Left kidney (tissue), 2 donors: ENCODE results near the gene CACNA1A. TPM values are rescaled to one million over a fixed set of nuclear protein-coding genes. Genes with fewer than 3 reads are reported as not detected.
"Not testable (repeated sequence)": the region's sequence is repeated elsewhere in the genome, so short reads cannot be mapped to it uniquely, and the experiment has no call there.

Source experiments
- DNase-seq: peaks from one replicate; pipeline ENCODE4 v3.0.0-alpha.2; 2013
- polyA plus RNA-seq: library from polyadenylated mRNA; unstranded; fragments of 120-200 nt; gene quantifications from one replicate; pipeline ENCODE4 v1.2.1, GENCODE V29; 2013; ENCODE audit not compliant: insufficient read length

Gene CACNA1A
- polyA plus RNA-seq, 1 donor: 2.9 TPM

GRCh38 chr19:13363954-13364353, 142.3 kb downstream of the CACNA1A start:
- no peak for DNase-seq

- DNase-seq: no peak
Observed at GRCh38 chr19:13363245-13363644, 143.0 kb downstream of the CACNA1A start.

DNA sequence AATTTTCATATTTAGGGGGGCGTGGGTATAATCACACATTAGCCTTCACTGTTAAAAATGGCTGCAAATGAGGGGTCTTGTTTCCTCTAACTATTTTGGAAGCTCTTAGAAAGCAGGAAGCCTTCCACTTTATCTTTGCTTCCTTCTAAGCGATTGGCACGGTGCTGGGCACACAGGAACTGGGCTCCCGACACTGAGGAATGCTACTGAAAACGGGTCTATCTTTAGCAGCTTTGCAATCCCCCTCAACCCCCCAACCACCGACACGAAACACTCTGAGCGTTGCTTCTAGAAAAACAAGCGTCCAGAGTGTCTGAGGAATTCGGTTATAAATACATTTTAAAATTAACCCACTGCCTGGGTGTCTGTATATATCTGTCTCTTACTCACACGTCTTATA, 143.6 kb downstream of the CACNA1A start:
- no peak for DNase-seq

GRCh38 chr19:13361726-13362125, 144.6 kb downstream of the CACNA1A start:
- not testable (repeated sequence) for DNase-seq

GRCh38 chr19:13356686-13357280, 149.5 kb downstream of the CACNA1A start:
- DNase-seq: no peak

GRCh38 chr19:13356185-13356584, 150.1 kb downstream of the CACNA1A start:
- no peak for DNase-seq

DNA sequence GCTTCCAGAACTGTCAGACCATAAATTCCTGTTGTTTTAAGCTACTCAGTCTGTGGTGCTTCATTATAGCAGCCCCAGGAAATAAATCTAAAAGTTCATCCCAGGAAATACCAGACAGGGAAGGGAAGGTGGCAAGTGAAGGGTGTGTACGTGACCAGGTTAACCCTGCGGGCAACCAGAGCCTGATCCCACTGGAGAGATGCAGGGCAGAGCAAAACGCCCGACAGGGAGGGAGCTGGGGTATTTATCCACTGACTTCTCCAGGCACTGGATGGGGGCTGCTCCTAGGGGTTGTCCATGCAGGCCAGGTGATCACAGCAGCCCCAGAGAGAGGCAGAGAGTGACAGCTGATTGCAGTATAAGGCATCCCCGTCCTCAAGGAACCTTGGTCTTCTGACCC, 150.9 kb downstream of the CACNA1A start:
- no peak for DNase-seq

DNA sequence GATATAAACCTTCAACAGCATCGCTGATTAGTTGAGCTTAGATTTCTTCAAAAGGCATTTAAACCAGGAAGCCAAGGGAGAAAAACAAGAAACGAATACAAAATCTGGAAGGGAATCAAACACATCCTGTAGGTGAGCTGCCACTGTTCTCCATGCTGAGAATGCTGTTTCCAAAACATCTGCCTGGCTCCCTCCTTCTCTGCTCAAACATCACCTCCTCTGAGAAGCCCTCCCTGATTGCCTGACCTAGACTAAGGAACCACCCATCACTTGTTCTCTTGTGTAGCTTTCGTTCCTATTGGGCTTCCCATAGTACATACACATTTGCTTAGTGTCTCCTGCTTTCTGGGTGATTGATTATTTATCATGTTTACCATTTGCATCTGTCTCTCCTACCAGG, 152.7 kb downstream of the CACNA1A start:
- DNase-seq: no peak

- no peak for DNase-seq
Observed at GRCh38 chr19:13350759-13351158, 155.5 kb downstream of the CACNA1A start.

DNA sequence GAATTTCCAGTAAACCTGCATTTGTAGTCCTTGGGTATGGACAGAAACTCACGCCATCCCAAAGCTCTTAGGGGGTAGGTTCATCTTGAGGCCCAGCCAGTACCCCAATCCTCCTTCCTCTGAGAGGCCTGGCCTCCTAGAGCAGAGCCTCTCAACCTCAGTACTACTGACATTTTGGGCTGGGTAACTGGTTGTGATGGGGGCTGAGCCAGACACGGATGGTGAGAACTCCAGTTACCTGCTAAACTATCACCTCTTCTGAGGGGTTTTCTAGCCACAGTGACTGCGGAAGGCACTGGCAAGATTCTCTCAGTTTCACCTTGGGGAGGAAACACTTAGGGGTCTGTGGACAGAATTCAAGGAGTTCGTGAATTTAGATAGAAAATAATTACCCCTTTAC, 156.2 kb downstream of the CACNA1A start:
- DNase-seq: no peak

- DNase-seq: no peak
Observed at GRCh38 chr19:13347367-13347766, 158.9 kb downstream of the CACNA1A start.

DNA sequence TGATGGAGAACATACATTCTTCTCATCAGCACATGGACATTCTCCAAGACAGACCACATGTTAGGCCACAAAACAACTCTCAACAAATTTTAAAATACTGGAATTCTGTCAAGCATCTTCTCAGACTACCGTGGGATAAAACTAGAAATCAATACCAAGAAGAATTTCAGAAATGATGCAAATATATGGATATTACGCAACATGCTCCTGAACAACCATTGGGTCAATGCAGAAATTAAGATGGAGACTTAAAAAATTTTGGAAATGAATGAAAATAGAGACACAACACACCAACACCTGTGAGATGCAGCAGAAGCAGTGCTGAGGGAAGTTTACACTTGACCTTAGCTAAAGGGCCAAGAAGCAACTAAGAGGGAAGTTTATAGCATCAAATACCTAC, 162.8 kb downstream of the CACNA1A start:
- no peak for DNase-seq

GRCh38 chr19:13342672-13343071, 163.6 kb downstream of the CACNA1A start:
- no peak for DNase-seq

DNA sequence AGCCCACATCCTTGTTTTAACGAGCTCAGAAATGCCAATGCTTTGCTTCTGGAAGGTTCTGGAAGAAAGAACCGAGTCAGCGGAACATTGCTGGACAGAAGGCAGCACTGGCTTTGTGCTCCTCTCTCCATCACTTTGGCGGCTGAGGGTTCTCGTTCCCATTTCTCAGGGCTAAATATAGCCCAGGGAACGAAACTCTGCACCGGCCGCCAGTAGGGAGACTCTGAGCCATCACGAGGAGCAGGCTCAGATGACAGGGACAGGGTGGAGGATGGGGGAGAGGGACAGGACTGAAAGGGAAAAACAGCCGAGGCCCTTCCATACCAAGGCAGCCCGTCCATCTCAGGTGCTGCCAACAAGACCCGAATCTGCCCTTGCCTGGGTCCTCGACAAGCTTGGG, 166.4 kb downstream of the CACNA1A start:
- no peak for DNase-seq

DNA sequence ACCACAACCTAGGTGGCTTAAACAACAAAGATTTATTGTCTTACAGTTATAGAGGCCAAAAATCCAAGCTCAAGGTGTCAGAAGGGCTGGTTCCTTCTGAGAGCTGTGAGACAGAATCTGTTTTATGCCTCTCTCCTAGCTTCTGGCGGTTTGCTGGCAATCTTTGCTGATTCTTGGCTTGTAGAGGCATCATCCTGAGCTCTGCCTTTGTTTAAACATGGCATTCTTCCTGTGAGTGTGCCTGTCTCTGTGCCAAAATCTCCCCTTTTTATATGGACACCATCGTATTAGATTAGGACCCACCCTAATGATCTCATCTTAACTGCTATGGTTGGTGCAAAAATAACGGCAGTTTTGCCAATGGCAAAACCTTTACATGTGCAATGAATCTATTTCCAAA, 169.1 kb downstream of the CACNA1A start:
- DNase-seq: no peak

DNA sequence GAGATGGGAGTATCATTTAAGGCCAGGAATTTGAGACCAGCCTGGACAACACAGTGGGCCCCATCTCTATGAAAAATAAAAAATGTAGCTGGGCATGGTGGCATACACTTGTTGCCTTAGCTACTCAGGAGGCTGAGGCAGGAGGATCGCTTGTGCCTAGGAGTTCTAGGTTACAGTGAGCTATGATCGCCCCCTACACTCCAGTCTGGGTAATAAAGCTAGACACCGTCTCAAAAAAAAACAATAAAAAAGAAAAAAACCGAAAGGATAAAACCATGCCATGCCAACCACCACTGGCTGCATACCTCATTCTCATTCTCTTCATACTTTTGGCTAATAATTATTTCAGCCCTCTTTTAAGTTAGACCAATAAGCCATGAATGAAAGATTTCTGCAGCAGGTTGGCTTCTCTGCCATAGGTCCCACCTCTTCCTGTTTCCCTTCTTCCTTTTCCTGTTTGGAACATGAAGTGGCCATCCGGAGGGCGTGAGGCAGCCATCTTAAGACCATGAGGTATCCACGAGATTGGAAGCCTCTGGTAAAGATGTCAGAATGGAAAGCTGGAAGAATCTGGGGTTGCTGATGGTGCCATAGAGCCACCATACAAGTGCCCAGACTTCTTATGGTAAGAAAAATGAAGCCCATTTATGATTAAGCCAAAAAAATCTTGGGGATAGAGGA, 171.3 kb downstream of the CACNA1A start:
- DNase-seq: no peak

DNA sequence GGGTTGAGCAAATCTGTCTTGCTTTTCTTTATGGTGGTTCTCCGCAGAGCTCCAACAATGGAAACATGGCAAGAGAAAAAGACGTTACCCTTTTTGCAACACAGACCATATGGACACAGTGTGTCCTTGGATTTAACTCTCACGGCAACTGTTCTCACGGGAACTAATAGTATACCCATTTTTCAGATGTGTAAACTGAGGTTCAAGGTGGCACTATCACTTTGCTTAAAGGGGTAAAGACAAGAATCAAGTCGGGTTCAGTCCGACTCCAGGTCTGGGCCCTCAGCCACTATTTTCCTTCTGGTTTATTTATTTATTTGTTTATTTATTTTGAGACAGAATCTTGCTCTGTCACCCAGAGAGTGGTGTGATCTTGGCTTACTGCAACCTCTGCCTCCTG, 176.0 kb downstream of the CACNA1A start:
- DNase-seq: no peak

- no peak for DNase-seq
Observed at GRCh38 chr19:13329766-13330165, 176.5 kb downstream of the CACNA1A start.

- DNase-seq: no peak
Observed at GRCh38 chr19:13328241-13328640, 178.0 kb downstream of the CACNA1A start.

DNA sequence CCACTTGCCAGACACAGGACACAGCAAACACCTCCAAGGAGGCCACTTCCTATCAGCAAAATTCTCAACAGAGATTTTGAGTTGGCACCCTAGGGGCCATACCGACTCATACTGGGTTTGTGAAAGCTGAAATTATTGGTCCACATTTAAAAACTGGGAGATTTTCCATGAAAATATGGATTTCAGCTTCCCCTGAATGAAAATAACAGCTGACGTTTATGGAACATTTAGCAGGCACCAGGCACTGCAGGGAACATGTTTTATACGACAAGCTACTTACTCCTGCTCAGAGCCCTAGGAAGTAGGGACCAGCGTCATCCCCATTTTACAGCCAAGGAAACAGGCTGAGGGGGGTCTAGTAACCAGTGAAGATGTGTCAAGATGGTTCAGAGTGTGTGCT, 186.8 kb downstream of the CACNA1A start:
- DNase-seq: no peak

GRCh38 chr19:13318190-13318589, 188.1 kb downstream of the CACNA1A start:
- no peak for DNase-seq

- no peak for DNase-seq
Observed at GRCh38 chr19:13315495-13315894, 190.8 kb downstream of the CACNA1A start.

DNA sequence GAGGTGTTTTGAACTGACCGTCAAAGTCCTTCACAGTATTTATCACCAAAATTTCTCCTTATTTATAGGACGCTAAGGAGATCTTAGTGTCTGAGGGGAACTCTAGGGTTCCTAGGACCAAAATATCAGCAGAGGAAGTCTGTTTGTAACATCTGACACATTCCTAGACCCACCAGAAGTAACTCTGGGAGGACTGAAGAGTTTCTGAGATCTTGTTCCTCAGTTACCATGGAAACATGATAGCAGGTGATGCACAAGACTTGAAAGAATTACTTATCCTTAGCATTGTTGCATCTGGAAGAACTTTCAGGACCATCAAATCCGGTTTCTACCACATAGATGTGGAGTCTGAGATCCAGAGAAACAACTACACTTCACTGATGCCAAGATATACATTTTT, 191.5 kb downstream of the CACNA1A start:
- no peak for DNase-seq

DNA sequence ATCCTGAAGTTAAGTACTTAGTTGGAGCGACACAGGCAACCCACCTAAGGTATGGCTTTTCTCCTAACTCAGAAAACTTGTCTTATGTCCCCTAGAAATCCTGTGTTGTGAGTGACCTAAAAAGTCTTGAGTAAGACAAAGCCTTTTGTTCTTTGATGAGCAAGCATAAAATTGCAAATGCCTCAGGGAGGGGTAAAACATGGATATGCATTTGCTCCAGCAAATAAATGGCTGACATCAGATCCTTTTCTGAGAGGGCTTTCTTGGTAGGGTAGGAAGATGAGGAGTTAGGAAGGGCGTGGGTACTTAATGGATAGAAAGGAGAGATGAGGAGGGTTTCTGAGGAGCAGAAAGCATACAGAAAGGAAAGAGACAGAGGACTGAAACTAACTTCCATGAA, 192.4 kb downstream of the CACNA1A start:
- no peak for DNase-seq
